H1 (cell line): ENCODE measurements around the gene PLXDC2. TPM values are rescaled to one million over a fixed set of nuclear protein-coding genes. Genes with fewer than 3 reads are reported as not detected.

Experiments
- ASH2L ChIP-seq: fragments of 200-600, 300-600 bp; sonication (generic); IDR thresholded peaks from one replicate; pipeline ENCODE4 v1.7.1; 2017; ENCODE audit warnings: low read length
- CBX5 ChIP-seq: fragments of 300-800, 300-1000 bp; sonication (generic); IDR thresholded peaks from 2 replicates; pipeline ENCODE4 v1.7.1; 2016; ENCODE audit warnings: antibody characterized with exemption, low read length, low read depth
- HDAC2 ChIP-seq, 2 experiments: fragments of 300-600 bp in 1 of 2; sonication (generic) in 1 of 2; IDR thresholded peaks; 2 replicates each; pipeline ENCODE4 v1.6.1; 2011 to 2012; ENCODE audit warnings: low read depth in 2 of 2, low read length in 2 of 2, mild to moderate bottlenecking in 2 of 2, moderate library complexity in 2 of 2, borderline replicate concordance in 1 of 2, inconsistent platforms in 1 of 2
- POLR2A ChIP-seq, 2 experiments: IDR thresholded peaks; 1 replicate in 1 of 2; 2 replicates in 1 of 2; pipeline ENCODE4 v1.6.1; 2011; ENCODE audit warnings: low read depth in 2 of 2, low read length in 2 of 2, mild to moderate bottlenecking in 2 of 2; ENCODE audit errors: control extremely low read depth in 1 of 2
- SUZ12 ChIP-seq: fragments of 200-600 bp; sonication (generic); IDR thresholded peaks from 2 replicates; pipeline ENCODE4 v1.6.1; 2012; ENCODE audit warnings: mild to moderate bottlenecking, inconsistent platforms, low read length, moderate library complexity, mixed read lengths
- polyA plus RNA-seq, 7 experiments: library from polyadenylated mRNA; depleted of rRNA in 3 of 7; stranded (reverse) in 5 of 7; unstranded in 2 of 7; fragments of >200 nt in 5 of 7; fragments of 200-250 nt in 2 of 7; gene quantifications; 1 replicate in 5 of 7; 2 replicates in 1 of 7; 4 replicates in 1 of 7; pipeline versions ENCODE4 v1.2.1 to v1.2.3, GENCODE V29; 2011 to 2013; ENCODE audit warnings: missing spikeins in 2 of 7, mixed read lengths in 2 of 7
- total RNA-seq: library from RNA; stranded (reverse); fragmentation: NEBNext Ultra II Directional; extraction: Animal tissue kit (Norgen Biotek cat#: 25700); gene quantifications from 2 replicates; pipeline ENCODE4 v1.2.1, GENCODE V29; 2021
- TF ChIP-seq, protein P1 (sequence below), 3 experiments: IDR thresholded peaks; 1 replicate in 2 of 3; 2 replicates in 1 of 3; pipeline versions ENCODE4 v1.5.1 to v1.6.1; 2011; ENCODE audit warnings: low read length in 3 of 3, mild to moderate bottlenecking in 3 of 3, inconsistent platforms in 2 of 3, low read depth in 1 of 3, moderate library complexity in 1 of 3; ENCODE audit not compliant: insufficient read depth in 1 of 3; ENCODE audit errors: control extremely low read depth in 1 of 3

The PLXDC2 gene
- total and polyA plus RNA-seq, 2 of the 8 experiments (the other 6 are each of a cell fraction or from before 2014, with no cell fraction given): 23.0 to 40.5 TPM

GRCh38 chr10:19832699-19833098, 16.5 kb downstream of the PLXDC2 start (continued):
- TF ChIP-seq HDAC2 (IDR thresholded peaks at IDR 0.05; ENCODE audit: borderline replicate concordance in 1 of 2, low read depth in 2 of 2, low read length in 2 of 2) (no peak), CBX5 (no peak), SUZ12 (no peak), POLR2A (IDR thresholded peaks at IDR 0.05; ENCODE audit: control extremely low read depth in 1 of 2, low read depth in 2 of 2, low read length in 2 of 2) (no peak), ASH2L (no peak)
- TF ChIP-seq, protein P1, sequence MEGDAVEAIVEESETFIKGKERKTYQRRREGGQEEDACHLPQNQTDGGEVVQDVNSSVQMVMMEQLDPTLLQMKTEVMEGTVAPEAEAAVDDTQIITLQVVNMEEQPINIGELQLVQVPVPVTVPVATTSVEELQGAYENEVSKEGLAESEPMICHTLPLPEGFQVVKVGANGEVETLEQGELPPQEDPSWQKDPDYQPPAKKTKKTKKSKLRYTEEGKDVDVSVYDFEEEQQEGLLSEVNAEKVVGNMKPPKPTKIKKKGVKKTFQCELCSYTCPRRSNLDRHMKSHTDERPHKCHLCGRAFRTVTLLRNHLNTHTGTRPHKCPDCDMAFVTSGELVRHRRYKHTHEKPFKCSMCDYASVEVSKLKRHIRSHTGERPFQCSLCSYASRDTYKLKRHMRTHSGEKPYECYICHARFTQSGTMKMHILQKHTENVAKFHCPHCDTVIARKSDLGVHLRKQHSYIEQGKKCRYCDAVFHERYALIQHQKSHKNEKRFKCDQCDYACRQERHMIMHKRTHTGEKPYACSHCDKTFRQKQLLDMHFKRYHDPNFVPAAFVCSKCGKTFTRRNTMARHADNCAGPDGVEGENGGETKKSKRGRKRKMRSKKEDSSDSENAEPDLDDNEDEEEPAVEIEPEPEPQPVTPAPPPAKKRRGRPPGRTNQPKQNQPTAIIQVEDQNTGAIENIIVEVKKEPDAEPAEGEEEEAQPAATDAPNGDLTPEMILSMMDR (IDR thresholded peaks at IDR 0.05; ENCODE audit: control extremely low read depth in 1 of 3, insufficient read depth in 1 of 3, low read depth in 1 of 3, low read length in 3 of 3): no peak
- TF ChIP-seq, all 59 proteins: peak for 0
